ENCODE results near the gene AGBL3.

The AGBL3 gene

DNA sequence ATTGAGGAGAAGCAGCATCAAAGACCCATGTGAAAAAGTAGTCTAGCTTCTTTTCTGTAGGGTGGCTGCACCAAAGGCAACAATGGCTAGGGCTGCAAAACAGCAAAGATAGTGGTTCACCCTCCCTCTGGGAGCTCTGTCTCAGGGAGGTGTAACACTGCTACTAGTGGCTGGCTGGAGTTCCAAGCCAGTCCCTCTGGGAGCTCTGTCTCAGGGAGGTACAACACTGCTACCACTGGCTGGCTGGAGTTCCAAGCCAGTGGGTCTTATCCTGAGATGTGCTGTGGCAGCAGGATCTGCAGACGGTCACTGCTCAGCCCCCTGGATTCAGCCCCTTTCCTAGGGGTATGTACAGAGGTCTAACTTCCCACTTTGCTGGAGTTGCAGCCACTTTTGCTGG lies 123.7 kb downstream of the AGBL3 start:
- H3K4me3 ChIP-seq (ENCODE audit: low read length), result no peak overlapping the region
- no peaks in the 10 kb centered on the region for H4K20me1 ChIP-seq (ENCODE audit: control insufficient read depth, insufficient read depth, low read depth, low read length)
- H3K36me3 ChIP-seq (ENCODE audit: control insufficient read depth, low read length), result no peaks in the 10 kb centered on the region
- H3K9me2 ChIP-seq (replicated peaks; ENCODE audit: control insufficient read depth, low read length), result no peaks in the 10 kb centered on the region
- H3K4me1 ChIP-seq (ENCODE audit: control insufficient read depth, low read length), result no peaks in the 10 kb centered on the region
- TF ChIP-seq, protein P1, sequence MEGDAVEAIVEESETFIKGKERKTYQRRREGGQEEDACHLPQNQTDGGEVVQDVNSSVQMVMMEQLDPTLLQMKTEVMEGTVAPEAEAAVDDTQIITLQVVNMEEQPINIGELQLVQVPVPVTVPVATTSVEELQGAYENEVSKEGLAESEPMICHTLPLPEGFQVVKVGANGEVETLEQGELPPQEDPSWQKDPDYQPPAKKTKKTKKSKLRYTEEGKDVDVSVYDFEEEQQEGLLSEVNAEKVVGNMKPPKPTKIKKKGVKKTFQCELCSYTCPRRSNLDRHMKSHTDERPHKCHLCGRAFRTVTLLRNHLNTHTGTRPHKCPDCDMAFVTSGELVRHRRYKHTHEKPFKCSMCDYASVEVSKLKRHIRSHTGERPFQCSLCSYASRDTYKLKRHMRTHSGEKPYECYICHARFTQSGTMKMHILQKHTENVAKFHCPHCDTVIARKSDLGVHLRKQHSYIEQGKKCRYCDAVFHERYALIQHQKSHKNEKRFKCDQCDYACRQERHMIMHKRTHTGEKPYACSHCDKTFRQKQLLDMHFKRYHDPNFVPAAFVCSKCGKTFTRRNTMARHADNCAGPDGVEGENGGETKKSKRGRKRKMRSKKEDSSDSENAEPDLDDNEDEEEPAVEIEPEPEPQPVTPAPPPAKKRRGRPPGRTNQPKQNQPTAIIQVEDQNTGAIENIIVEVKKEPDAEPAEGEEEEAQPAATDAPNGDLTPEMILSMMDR (IDR thresholded peaks at IDR 0.05; ENCODE audit: low read depth, low read length, poor library complexity, severe bottlenecking), result no peak
- no peak for TF ChIP-seq EZH2phosphoT487 (IDR thresholded peaks at IDR 0.05; ENCODE audit: borderline replicate concordance, low read length)
- H3K27me3 ChIP-seq (ENCODE audit: control insufficient read depth, low read length), result no peaks in the 10 kb centered on the region
- H3K4me2 ChIP-seq (ENCODE audit: low read length), result no peak overlapping the region
- H3F3A ChIP-seq (ENCODE audit: control insufficient read depth, insufficient read depth), result no peaks in the 10 kb centered on the region
- H3K27ac ChIP-seq (ENCODE audit: low read depth, low read length), result no peak overlapping the region
- no peaks in the 10 kb centered on the region for H3K79me2 ChIP-seq (ENCODE audit: control insufficient read depth, low read length)
- H3K9me3 ChIP-seq (ENCODE audit: control insufficient read depth, insufficient read depth, low read length), result no peaks in the 10 kb centered on the region

DNA sequence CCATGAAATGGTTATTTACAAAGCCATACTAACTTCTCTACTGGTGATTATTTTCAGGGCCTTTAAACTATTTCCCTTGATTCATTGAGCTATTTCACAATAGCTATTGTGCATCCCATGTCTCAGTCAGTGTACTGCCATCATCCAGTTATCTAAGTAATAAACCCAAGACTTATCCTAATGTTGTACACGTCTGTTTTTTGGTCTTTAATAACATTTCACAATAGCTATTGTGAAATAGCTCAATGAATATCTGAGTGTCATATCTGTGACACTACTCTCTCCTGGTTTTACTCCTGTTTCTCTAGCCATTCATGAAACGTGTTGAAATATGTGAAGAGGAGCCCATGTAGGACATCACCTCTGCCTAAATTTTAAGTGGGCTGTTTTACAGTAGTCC lies 125.1 kb downstream of the AGBL3 start:
- H3K4me3 ChIP-seq (ENCODE audit: low read length), result no peak overlapping the region
- H3K27ac ChIP-seq (ENCODE audit: low read depth, low read length), result no peak overlapping the region
- no peaks in the 10 kb centered on the region for H3F3A ChIP-seq (ENCODE audit: control insufficient read depth, insufficient read depth)
- H3K9me2 ChIP-seq (replicated peaks; ENCODE audit: control insufficient read depth, low read length), result 0 out of 2 replicates have a peak, but pooled peaks cover 2% of the 10 kb centered on the region
- H3K4me1 ChIP-seq (ENCODE audit: control insufficient read depth, low read length), result no peaks in the 10 kb centered on the region
- TF ChIP-seq, protein P1 (IDR thresholded peaks at IDR 0.05; ENCODE audit: low read depth, low read length, poor library complexity, severe bottlenecking), result no peak
- no peak for TF ChIP-seq EZH2phosphoT487 (IDR thresholded peaks at IDR 0.05; ENCODE audit: borderline replicate concordance, low read length)
- no peaks in the 10 kb centered on the region for H3K27me3 ChIP-seq (ENCODE audit: control insufficient read depth, low read length)
- no peaks in the 10 kb centered on the region for H3K79me2 ChIP-seq (ENCODE audit: control insufficient read depth, low read length)
- H3K4me2 ChIP-seq (ENCODE audit: low read length), result no peak overlapping the region
- no peaks in the 10 kb centered on the region for H3K9me3 ChIP-seq (ENCODE audit: control insufficient read depth, insufficient read depth, low read length)
- no peaks in the 10 kb centered on the region for H3K36me3 ChIP-seq (ENCODE audit: control insufficient read depth, low read length)
- H4K20me1 ChIP-seq (ENCODE audit: control insufficient read depth, insufficient read depth, low read depth, low read length), result no peaks in the 10 kb centered on the region

DNA sequence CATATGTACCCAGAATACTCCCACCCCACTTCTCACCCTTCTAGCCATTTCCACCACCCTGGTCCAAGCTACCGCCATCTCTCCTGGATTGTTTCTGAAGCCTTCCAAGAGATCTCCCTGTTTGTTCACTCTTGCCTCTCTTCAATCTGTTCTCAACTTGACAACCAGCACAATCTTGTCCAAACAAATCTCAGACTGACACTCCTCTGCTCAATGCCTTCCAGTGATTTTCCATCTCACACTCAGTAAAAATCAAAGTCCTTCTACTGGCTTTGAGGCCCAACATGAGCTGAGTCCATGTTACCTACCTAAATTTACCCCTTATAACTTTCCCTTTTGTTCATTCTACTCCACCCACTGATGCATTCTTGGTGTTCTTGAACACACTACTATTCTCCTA lies 128.3 kb downstream of the AGBL3 start:
- H3K9me2 ChIP-seq (replicated peaks; ENCODE audit: control insufficient read depth, low read length), result 0 out of 2 replicates have a peak, but pooled peaks cover 2% of the 10 kb centered on the region
- H3K9me3 ChIP-seq (ENCODE audit: control insufficient read depth, insufficient read depth, low read length), result no peaks in the 10 kb centered on the region
- H3K27ac ChIP-seq (ENCODE audit: low read depth, low read length), result no peak overlapping the region
- H4K20me1 ChIP-seq (ENCODE audit: control insufficient read depth, insufficient read depth, low read depth, low read length), result no peaks in the 10 kb centered on the region
- no peak overlapping the region for H3K4me3 ChIP-seq (ENCODE audit: low read length)
- H3K79me2 ChIP-seq (ENCODE audit: control insufficient read depth, low read length), result no peaks in the 10 kb centered on the region
- H3K4me2 ChIP-seq (ENCODE audit: low read length), result no peak overlapping the region
- H3K36me3 ChIP-seq (ENCODE audit: control insufficient read depth, low read length), result no peaks in the 10 kb centered on the region
- H3K27me3 ChIP-seq (ENCODE audit: control insufficient read depth, low read length), result no peaks in the 10 kb centered on the region
- TF ChIP-seq, protein P1 (IDR thresholded peaks at IDR 0.05; ENCODE audit: low read depth, low read length, poor library complexity, severe bottlenecking), result no peak
- TF ChIP-seq EZH2phosphoT487 (IDR thresholded peaks at IDR 0.05; ENCODE audit: borderline replicate concordance, low read length), result no peak
- no peaks in the 10 kb centered on the region for H3F3A ChIP-seq (ENCODE audit: control insufficient read depth, insufficient read depth)
- H3K4me1 ChIP-seq (ENCODE audit: control insufficient read depth, low read length), result no peaks in the 10 kb centered on the region

Data from DOHH2 (cell line).